Smooth muscle cell (in vitro differentiated cells): ENCODE results near the gene SYT8. TPM values are rescaled to one million over a fixed set of nuclear protein-coding genes. Genes with fewer than 3 reads are reported as not detected.

Experiments
- DNase-seq: peaks from one replicate; lab custom pipeline; 2025; ENCODE audit not compliant: unreplicated experiment; lab: John Stamatoyannopoulos, UW
- H2AFZ ChIP-seq: fragments of 200-600 bp; sonication (generic); 2 replicates; pipeline ENCODE4 v1.6.0; 2016; ENCODE audit warnings: antibody characterized with exemption, low read depth, mild to moderate bottlenecking
- H3F3A ChIP-seq: fragments of 200-600 bp; sonication (generic); 2 replicates; pipeline ENCODE4 v1.6.0; 2017; ENCODE audit warnings: antibody characterized with exemption, low read depth
- H3K27ac ChIP-seq: fragments of 200-600 bp; sonication (generic); 2 replicates; pipeline ENCODE4 v1.5.1; 2016; ENCODE audit warnings: low read depth, mild to moderate bottlenecking
- H3K27me3 ChIP-seq: fragments of 200-600 bp; sonication (generic); 2 replicates; pipeline ENCODE4 v1.6.1; 2016; ENCODE audit warnings: low read depth, mild to moderate bottlenecking
- H3K36me3 ChIP-seq: fragments of 200-600 bp; sonication (generic); 2 replicates; pipeline ENCODE4 v1.5.1; 2016; ENCODE audit warnings: low read depth
- H3K4me1 ChIP-seq: fragments of 200-600 bp; sonication (generic); 2 replicates; pipeline ENCODE4 v1.5.1; 2016; ENCODE audit warnings: low read depth
- H3K4me2 ChIP-seq: fragments of 200-600 bp; sonication (generic); 2 replicates; pipeline ENCODE4 v1.6.0; 2016; ENCODE audit warnings: mild to moderate bottlenecking
- H3K4me3 ChIP-seq: fragments of 200-600 bp; sonication (generic); 2 replicates; pipeline ENCODE4 v1.5.1; 2016; ENCODE audit warnings: mild to moderate bottlenecking
- H3K79me2 ChIP-seq: fragments of 200-600 bp; sonication (generic); 2 replicates; pipeline ENCODE4 v1.6.0; 2016; ENCODE audit warnings: low read depth, mild to moderate bottlenecking
- H3K9ac ChIP-seq: fragments of 200-600 bp; sonication (generic); 2 replicates; pipeline ENCODE4 v1.6.0; 2016; ENCODE audit warnings: low read depth
- H3K9me3 ChIP-seq: fragments of 200-600 bp; sonication (generic); replicated peaks from 2 replicates; pipeline ENCODE4 v1.5.1; 2016; ENCODE audit warnings: low read depth
- H4K20me1 ChIP-seq: fragments of 200-600 bp; sonication (generic); 2 replicates; pipeline ENCODE4 v1.6.0; 2016; ENCODE audit warnings: low read depth
- CTCF ChIP-seq: fragments of 200-600 bp; sonication (generic); IDR thresholded peaks from 2 replicates; pipeline ENCODE4 v1.5.1; 2017; ENCODE audit warnings: borderline replicate concordance, mild to moderate bottlenecking, antibody characterized with exemption; ENCODE audit not compliant: insufficient read depth, poor library complexity, severe bottlenecking
- WGBS: methylation state at CpG from one replicate; pipeline ENCODE4 v1.1.7; 2016; ENCODE audit warnings: low lambda C conversion rate; 5-methylcytosine and 5-hydroxymethylcytosine counted together
- polyA plus RNA-seq: library from polyadenylated mRNA; unstranded; fragments of >200 nt; fragmentation: Nextera tagmentation; extraction: Ambion mirVana; gene quantifications from 2 replicates; pipeline ENCODE4 v1.2.1, GENCODE V29; 2016
- total RNA-seq: library from RNA; depleted of rRNA; stranded (reverse); fragments of >200 nt; gene quantifications from 2 replicates; pipeline ENCODE4 v1.2.3, GENCODE V29; 2014

The SYT8 gene
- total and polyA plus RNA-seq, 2 experiments from 2014 or later = 0.13 to 2.0 TPM

- Histone ChIP-seq H3F3A (no peaks in the 10 kb centered on the region), H3K4me1 (no peaks in the 10 kb centered on the region), H3K9me3 (no peaks in the 10 kb centered on the region), H3K27ac (peak overlapping the region; percentile 30), H3K79me2 (no peaks in the 10 kb centered on the region), H3K4me3 (no peak overlapping the region), H3K9ac (no peak overlapping the region), H3K27me3 (no peaks in the 10 kb centered on the region), H3K4me2 (peak overlapping the region; percentile 38), H2AFZ (no peak overlapping the region), H4K20me1 (no peaks in the 10 kb centered on the region), H3K36me3 (no peaks in the 10 kb centered on the region)
- no peak for TF ChIP-seq CTCF
- peak; percentile 64 for DNase-seq
- 46% methylated on average over 26 of the region's 27 CpGs for WGBS
Observed at GRCh38 chr11:1827095-1827813, 7.5 kb upstream of the SYT8 start.

- H3K4me1 ChIP-seq = peaks cover 5% of the 10 kb centered on the region
- no peaks in the 10 kb centered on the region for H4K20me1 ChIP-seq
- H3K9me3 ChIP-seq = no peaks in the 10 kb centered on the region
- no peaks in the 10 kb centered on the region for H3K36me3 ChIP-seq
- H3K27ac ChIP-seq = no peak overlapping the region
- no peaks in the 10 kb centered on the region for H3K27me3 ChIP-seq
- H2AFZ ChIP-seq = no peak overlapping the region
- DNase-seq = no peak
- no peak overlapping the region for H3K9ac ChIP-seq
- no peak overlapping the region for H3K4me3 ChIP-seq
- TF ChIP-seq CTCF = no peak
- WGBS = 80% methylated on average over 19 of the region's 19 CpGs
- peak overlapping the region; percentile 38 for H3K4me2 ChIP-seq
- no peaks in the 10 kb centered on the region for H3K79me2 ChIP-seq
- no peaks in the 10 kb centered on the region for H3F3A ChIP-seq
Observed at GRCh38 chr11:1827931-1828330, 6.9 kb upstream of the SYT8 start.

- Histone ChIP-seq H4K20me1 (no peaks in the 10 kb centered on the region), H3K4me2 (peak overlapping the region; percentile 62)
Observed at GRCh38 chr11:1828542-1828941, 6.2 kb upstream of the SYT8 start.

More at GRCh38 chr11:1828542-1828941, 6.2 kb upstream of the SYT8 start:
- Histone ChIP-seq H3K9ac (no peak overlapping the region), H3K27me3 (no peaks in the 10 kb centered on the region), H2AFZ (no peak overlapping the region), H3F3A (no peaks in the 10 kb centered on the region), H3K4me3 (no peak overlapping the region), H3K4me1 (peaks cover 11% of the 10 kb centered on the region), H3K9me3 (no peaks in the 10 kb centered on the region), H3K79me2 (no peaks in the 10 kb centered on the region), H3K36me3 (no peaks in the 10 kb centered on the region), H3K27ac (no peak overlapping the region)
- DNase-seq = no peak
- WGBS = 88% methylated on average over 12 of the region's 12 CpGs
- no peak for TF ChIP-seq CTCF
